ENCODE measurements around the gene LRIG3.

DNA sequence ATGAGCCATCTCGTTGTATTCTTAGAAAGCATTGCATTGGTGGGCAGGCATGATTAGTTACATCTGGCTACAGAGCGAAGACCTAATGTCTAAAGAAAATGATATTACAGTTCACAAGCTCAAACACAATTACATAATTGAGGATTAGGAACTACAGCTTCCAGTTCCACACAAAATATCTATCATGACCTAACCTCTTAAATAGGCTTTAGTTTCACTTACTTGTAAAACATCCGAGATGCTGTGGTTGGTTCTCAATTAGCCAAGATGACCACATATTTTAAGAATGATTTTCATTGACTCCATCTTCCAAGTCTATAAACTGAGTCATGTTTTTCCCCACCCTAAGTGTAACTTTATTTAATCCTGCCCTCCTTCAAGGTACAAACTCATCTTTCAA is 69.5 kb downstream of the LRIG3 start:
- no peak for TF ChIP-seq PPARA (CRISPR knock-in tag; IDR thresholded peaks at IDR 0.05; ENCODE audit: borderline replicate concordance)
- TF ChIP-seq ZC3H10 (CRISPR knock-in tag; IDR thresholded peaks at IDR 0.05), result no peak
- TF ChIP-seq, protein P1, sequence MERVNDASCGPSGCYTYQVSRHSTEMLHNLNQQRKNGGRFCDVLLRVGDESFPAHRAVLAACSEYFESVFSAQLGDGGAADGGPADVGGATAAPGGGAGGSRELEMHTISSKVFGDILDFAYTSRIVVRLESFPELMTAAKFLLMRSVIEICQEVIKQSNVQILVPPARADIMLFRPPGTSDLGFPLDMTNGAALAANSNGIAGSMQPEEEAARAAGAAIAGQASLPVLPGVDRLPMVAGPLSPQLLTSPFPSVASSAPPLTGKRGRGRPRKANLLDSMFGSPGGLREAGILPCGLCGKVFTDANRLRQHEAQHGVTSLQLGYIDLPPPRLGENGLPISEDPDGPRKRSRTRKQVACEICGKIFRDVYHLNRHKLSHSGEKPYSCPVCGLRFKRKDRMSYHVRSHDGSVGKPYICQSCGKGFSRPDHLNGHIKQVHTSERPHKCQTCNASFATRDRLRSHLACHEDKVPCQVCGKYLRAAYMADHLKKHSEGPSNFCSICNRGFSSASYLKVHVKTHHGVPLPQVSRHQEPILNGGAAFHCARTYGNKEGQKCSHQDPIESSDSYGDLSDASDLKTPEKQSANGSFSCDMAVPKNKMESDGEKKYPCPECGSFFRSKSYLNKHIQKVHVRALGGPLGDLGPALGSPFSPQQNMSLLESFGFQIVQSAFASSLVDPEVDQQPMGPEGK (CRISPR knock-in tag; IDR thresholded peaks at IDR 0.05; ENCODE audit: borderline replicate concordance), result no peak
- no peak for TF ChIP-seq ZFP3 (CRISPR knock-in tag; IDR thresholded peaks at IDR 0.05)
- TF ChIP-seq ARNTL (CRISPR knock-in tag; IDR thresholded peaks at IDR 0.05; ENCODE audit: borderline replicate concordance, low read depth), result no peak
- no peak for TF ChIP-seq OSR1 (CRISPR knock-in tag; IDR thresholded peaks at IDR 0.05)

Data from SK-N-SH treated with all-trans-retinoic acid at 6 μM for 48 hours (cell line).